ENCODE measurements around the gene GSN. TPM values are rescaled to one million over a fixed set of nuclear protein-coding genes. Genes with fewer than 3 reads are reported as not detected.
A peak's percentile ranks its signal among the peaks of the same experiment; 100 is the strongest.

The GSN gene
- total RNA-seq, 2 experiments from 2014 or later, result 2.6 to 2.9 TPM

DNA sequence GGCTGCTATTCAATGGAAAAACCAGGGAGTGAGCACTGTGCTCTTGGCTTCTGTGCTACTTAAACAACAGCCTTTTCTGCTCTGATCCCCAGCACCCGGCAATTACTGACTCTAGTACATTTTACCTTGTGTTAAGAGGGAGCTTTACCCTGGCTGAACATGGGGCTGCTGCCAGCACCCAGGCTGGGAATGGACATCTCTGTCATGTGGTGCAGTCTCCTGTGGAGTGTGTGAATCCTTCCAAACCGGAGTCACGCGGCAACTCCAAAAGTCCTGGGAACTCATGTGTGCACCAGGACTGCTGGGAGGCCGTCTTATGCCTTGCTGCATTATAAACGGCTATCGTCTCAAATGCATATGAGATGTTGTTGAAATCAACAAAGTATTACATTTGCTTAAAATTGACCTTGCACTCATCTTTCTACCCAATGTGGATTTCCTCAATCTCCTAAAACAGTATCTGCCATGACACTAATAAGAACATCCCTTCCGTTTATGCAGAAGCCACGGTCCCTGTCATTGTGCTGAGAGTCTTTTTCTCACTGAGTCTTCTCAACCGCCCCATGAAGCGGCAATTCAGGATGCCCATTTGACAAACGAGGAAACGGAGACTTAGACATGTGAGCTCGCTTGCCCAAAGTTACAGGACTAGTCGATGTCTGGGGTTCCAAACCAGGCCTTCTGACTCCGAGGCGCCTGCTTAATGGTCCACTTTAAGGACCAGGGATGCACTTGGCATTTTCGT lies 884 bp upstream of the GSN start:
- no peak for DNase-seq
- ChIA-PET POLR2A (no interaction called here), CTCF (interaction anchor here (1.5 to 3.1 kb wide), 3 partner anchors 11 to 54 kb away, joined by 7 to 27 read pairs (median 8); no protein-coding TSS in a partner anchor)
- H3K36me3 Mint-ChIP-seq, result no peaks in the 10 kb centered on the region
- peaks cover 13% of the 10 kb centered on the region for H3K4me1 Mint-ChIP-seq (ENCODE audit: low read depth)
- peak overlapping the region; percentile 57 for H3K4me3 Mint-ChIP-seq
- intact Hi-C loops (cut with micrococcal nuclease), result no loop called here
- H3K27ac Mint-ChIP-seq, result no peak overlapping the region
- H3K9me3 Mint-ChIP-seq, result no peaks in the 10 kb centered on the region
- peaks cover 14% of the 10 kb centered on the region for H3K27me3 Mint-ChIP-seq

DNA sequence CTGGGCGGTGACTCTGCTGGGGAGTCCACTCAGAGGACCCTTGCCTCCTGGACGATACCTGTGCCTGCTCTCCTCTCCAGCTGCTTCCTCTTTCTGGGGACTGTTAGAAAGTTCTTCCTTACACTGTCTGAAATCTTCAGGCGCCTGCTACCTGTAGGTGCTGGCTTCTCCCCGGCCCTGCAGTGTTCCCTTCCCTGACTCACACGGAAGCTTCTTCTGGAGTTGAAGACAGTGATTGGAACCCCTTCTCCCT lies 562 bp downstream of the GSN start:
- H3K4me3 Mint-ChIP-seq, result peak overlapping the region; percentile 58
- H3K9me3 Mint-ChIP-seq, result no peaks in the 10 kb centered on the region
- ChIA-PET CTCF (interaction anchor here (1.5 to 3.1 kb wide), 3 partner anchors 10 to 56 kb away, joined by 7 to 27 read pairs (median 8); no protein-coding TSS in a partner anchor), POLR2A (interaction anchor here (2.1 kb wide), 1 partner anchor 10 kb away, joined by 9 read pairs; no protein-coding TSS in a partner anchor)
- H3K4me1 Mint-ChIP-seq (ENCODE audit: low read depth), result peaks cover 13% of the 10 kb centered on the region
- no peaks in the 10 kb centered on the region for H3K36me3 Mint-ChIP-seq
- no peak overlapping the region for H3K27ac Mint-ChIP-seq
- no peak for DNase-seq
- intact Hi-C loops (cut with micrococcal nuclease), result no loop called here
- H3K27me3 Mint-ChIP-seq, result peaks cover 14% of the 10 kb centered on the region

DNA sequence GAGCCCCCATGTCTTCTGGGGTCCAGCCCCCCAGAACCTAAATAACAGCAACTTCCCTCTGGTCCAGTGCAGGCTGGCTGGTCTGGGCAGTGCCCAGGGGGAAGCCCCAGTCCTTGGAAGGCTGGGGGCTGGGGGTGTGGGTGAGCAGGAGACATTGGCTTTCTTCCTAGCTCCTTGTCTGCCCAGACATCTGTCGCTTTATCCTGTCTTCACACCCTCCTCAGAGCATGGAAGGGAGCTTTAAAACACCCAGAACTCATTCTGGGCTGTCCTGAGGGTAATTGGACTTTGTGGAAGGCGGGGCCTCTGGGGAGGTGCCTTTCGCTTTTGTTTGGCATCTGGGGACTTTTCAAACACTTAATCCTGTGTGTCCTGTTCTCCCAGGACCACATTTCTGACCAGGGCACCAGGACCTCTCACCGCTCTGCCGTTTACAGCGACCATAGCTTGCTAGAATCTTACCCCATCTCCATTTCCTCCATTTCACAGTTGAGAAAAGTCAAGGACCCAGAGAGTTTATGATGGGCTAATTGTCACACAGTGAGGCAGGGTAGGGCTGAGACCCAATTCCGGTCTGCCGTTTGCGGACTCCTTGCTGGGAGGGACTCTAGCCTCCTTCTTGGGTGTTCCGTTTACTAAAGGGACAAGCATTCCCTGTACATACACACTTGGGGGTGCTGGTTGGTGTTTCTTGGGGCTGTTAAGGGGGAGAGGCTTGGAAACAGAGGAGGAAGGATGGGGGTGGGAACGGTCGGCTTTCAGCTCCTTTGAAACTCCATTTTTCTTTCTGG lies 1.1 kb downstream of the GSN start:
- ChIA-PET POLR2A (interaction anchor here (2.1 kb wide), 1 partner anchor 9 kb away, joined by 9 read pairs; no protein-coding TSS in a partner anchor), CTCF (interaction anchor here (1.5 to 3.6 kb wide), 4 partner anchors 9 to 56 kb away, joined by 7 to 27 read pairs (median 10); no protein-coding TSS in a partner anchor)
- Mint-ChIP-seq H3K4me3 (peak overlapping the region; percentile 58), H3K27me3 (peaks cover 14% of the 10 kb centered on the region), H3K4me1 (ENCODE audit: low read depth) (peaks cover 13% of the 10 kb centered on the region), H3K27ac (no peak overlapping the region), H3K36me3 (no peaks in the 10 kb centered on the region), H3K9me3 (no peaks in the 10 kb centered on the region)
- DNase-seq, result no peak
- intact Hi-C loops (cut with micrococcal nuclease), result no loop called here

DNA sequence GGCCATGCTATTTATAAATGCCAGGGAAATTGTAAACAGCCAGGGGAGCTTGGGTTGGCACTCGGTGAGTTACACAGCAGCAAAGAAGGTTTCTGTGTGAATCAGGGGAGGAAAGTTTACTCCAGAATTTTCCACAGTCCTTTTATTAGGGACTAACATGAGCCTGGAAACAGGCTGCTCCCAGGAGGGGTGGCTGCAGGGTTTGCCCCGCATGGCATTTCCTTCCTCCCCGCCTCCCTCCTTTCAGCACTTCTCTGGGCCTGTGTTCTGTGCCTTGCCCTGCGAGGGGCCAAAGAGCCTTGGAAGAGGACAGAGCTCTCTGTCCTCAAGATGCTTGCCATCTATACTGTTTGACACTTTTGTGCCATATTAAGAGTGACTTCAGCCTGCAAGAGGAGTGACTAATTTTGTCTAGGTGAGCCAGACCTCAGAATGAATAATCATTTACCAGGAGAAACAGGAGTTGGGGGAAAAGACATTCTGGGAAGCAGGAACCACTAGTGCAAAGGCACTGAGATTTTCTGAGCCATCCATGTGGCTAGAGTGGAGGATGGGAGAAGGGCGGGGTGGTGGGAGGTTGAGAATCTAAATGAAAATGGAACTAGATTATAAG lies 1.8 kb downstream of the GSN start:
- H3K36me3 Mint-ChIP-seq, result no peaks in the 10 kb centered on the region
- CTCF ChIA-PET, result interaction anchor here (0.7 to 3.6 kb wide), 3 partner anchors 8 to 57 kb away, joined by 4 to 27 read pairs (median 13); no protein-coding TSS in a partner anchor
- intact Hi-C loops (cut with micrococcal nuclease), result no loop called here
- no peak overlapping the region for H3K27ac Mint-ChIP-seq
- peaks cover 14% of the 10 kb centered on the region for H3K27me3 Mint-ChIP-seq
- peaks cover 13% of the 10 kb centered on the region for H3K4me1 Mint-ChIP-seq (ENCODE audit: low read depth)
- H3K4me3 Mint-ChIP-seq, result no peak overlapping the region
- H3K9me3 Mint-ChIP-seq, result no peaks in the 10 kb centered on the region
- DNase-seq, result no peak
- POLR2A ChIA-PET, result interaction anchor here (2.1 kb wide), 1 partner anchor 9 kb away, joined by 9 read pairs; no protein-coding TSS in a partner anchor

DNA sequence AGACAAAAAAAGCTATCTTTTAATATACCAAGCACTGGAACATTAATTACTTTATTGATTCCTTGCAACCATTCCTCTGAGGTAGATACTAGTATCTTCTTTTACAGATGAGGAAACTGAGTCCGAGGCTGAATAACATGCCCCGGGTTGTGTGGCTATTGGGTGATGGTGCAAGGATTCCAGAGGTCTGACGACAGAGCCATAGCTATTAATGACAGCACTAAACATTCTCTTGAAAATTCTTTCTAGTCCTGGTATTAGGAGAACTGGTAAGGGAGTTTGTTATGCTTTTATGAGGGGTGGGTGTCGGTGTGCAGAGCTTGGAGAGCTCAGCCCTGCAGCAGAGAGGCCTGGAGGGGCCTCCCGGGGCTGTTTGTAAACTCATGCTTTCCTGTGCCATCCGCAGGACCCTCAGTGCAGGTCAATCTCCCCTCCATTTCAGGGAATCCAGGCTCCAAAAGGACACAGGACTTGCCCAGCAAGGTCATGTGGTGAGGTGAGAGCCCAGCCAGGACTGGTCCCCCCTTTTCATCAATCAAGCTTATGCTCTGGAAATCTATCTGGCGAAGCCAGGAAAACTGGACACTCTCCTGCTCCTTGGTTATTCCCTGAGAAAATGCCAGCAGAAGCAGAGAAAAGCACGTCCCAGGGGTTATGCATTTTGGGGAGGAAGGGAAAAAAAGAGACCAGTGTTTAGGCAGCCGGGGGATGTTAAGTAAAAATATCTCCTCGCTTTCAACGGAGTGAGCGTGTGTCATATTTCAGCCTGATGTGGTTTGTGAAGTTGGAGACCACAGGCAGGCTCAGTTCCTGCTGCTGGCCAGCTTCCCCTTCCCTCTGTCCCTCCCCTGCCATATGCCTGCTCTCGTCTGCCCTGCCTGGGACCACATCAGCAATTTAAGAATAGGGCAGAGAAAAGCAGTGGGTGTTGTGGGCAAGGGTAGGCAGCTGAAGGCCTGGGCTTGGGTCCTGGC lies 3.7 kb downstream of the GSN start:
- peaks cover 14% of the 10 kb centered on the region for H3K27me3 Mint-ChIP-seq
- intact Hi-C loops (cut with micrococcal nuclease), result no loop called here
- no peaks in the 10 kb centered on the region for H3K9me3 Mint-ChIP-seq
- DNase-seq, result no peak
- no peaks in the 10 kb centered on the region for H3K36me3 Mint-ChIP-seq
- H3K4me1 Mint-ChIP-seq (ENCODE audit: low read depth), result peaks cover 13% of the 10 kb centered on the region
- CTCF ChIA-PET, result interaction anchor here (1.1 to 3.6 kb wide), 2 partner anchors 48 to 59 kb away, joined by 4 to 13 read pairs; no protein-coding TSS in a partner anchor
- H3K4me3 Mint-ChIP-seq, result no peak overlapping the region
- H3K27ac Mint-ChIP-seq, result no peak overlapping the region
- POLR2A ChIA-PET, result interaction anchor here (0.8 kb wide), 1 partner anchor 10 kb away, joined by 3 read pairs; no protein-coding TSS in a partner anchor

DNA sequence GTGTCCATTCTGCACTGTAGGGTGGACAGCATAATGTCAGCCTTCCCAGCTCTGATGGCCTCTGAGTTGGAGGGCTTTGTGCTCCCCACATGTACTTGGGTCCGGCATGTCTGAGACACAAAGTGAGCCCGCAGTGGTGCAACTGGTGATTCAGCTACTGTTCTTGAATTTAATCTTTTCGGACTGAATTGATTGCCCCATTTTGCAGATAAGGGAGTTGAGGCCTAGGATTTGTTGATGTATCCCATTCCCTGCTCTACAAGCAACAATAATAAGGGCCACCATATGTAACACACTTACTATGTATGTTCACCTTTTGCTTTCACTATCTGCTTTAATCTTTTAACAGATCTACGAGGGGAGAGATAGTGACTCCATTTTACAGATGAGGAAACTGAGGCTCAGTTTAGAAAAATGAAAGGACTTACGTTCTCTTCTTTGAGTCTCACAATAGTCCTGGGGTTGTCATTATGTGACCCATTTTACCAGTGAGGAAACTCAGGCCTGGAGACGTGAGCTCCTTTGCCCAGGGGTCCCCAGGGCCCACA lies 4.5 kb downstream of the GSN start:
- POLR2A ChIA-PET, result no interaction called here
- H3K4me1 Mint-ChIP-seq (ENCODE audit: low read depth), result peaks cover 12% of the 10 kb centered on the region

DNA sequence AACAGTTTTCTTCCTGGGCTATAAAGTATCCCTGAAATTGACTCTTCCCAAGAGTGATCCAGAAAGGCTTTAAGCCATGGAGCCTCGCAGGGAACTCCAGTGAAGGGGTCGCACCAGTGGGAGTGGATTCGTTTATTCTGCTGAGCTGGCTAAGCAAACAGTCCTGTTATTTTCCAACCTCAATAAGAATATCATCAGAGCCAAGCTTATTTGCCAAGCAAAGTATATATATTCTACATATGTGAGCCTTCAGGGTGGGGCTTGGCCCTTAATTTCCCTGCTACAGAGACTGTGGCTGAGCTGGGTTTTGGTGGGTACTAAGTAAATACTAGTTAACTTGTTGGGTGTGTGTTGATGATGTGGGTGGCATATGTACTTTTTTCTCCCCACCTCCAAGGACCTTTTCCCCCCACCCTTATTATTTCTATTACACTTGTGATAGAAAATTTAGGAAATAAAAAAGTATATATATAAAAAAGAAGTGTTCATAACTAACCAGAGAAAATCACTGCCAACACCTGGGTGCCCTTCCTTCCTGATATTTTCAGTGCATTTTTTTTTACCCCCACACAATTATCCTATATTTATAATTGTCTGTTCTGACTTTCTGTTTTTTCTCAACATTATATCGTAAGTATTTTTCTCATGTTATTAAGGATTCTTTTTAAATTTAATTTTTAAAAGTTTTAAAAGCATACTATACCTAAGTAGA lies 5.3 kb downstream of the GSN start:
- intact Hi-C loops (cut with micrococcal nuclease), result no loop called here
- Mint-ChIP-seq H3K4me3 (no peak overlapping the region), H3K4me1 (ENCODE audit: low read depth) (peaks cover 9% of the 10 kb centered on the region), H3K27me3 (peaks cover 9% of the 10 kb centered on the region), H3K9me3 (no peaks in the 10 kb centered on the region), H3K36me3 (no peaks in the 10 kb centered on the region), H3K27ac (no peak overlapping the region)
- POLR2A ChIA-PET, result no interaction called here
- no peak for DNase-seq
- CTCF ChIA-PET, result interaction anchor here (0.6 kb wide), 1 partner anchor 1552 kb away, joined by 3 read pairs; no protein-coding TSS in a partner anchor

More for the DNA sequence above, 4.5 kb downstream of the GSN start:
- DNase-seq, result no peak
- no peak overlapping the region for H3K27ac Mint-ChIP-seq
- H3K9me3 Mint-ChIP-seq, result no peaks in the 10 kb centered on the region
- H3K27me3 Mint-ChIP-seq, result peaks cover 11% of the 10 kb centered on the region
- H3K36me3 Mint-ChIP-seq, result no peaks in the 10 kb centered on the region
- intact Hi-C loops (cut with micrococcal nuclease), result no loop called here
- CTCF ChIA-PET, result interaction anchor here (0.6 to 3.6 kb wide), 3 partner anchors 47 to 1553 kb away, joined by 3 to 13 read pairs (median 4); no protein-coding TSS in a partner anchor
- no peak overlapping the region for H3K4me3 Mint-ChIP-seq

DNA sequence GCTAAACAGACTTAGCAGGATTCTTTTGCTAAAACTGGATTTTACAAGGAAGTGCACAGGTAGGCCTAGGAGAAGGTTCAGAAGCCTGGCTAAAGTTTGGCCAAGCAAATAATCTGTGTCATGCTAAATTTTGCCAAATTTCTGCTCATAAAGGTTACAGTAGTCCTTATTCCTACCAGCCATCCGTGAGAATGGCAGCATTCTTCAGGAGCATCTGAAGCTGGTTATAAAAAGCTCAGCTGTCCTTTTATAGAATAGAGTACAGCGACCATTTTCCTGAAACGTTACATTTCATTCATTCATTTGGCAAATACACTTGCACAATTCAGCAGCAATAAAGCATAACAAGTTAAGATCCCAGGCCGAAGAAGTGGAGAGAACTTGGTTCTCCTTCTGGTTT lies 6.9 kb downstream of the GSN start:
- Mint-ChIP-seq H3K36me3 (no peaks in the 10 kb centered on the region), H3K27me3 (no peaks in the 10 kb centered on the region), H3K4me3 (no peak overlapping the region), H3K4me1 (ENCODE audit: low read depth) (peaks cover 3% of the 10 kb centered on the region), H3K9me3 (no peaks in the 10 kb centered on the region), H3K27ac (no peak overlapping the region)
- ChIA-PET CTCF (no interaction called here), POLR2A (no interaction called here)
- DNase-seq, result no peak
- intact Hi-C loops (cut with micrococcal nuclease), result loop anchor here (5.0 kb wide), 1 partner anchor 63 kb away; no protein-coding TSS in a partner anchor

DNA sequence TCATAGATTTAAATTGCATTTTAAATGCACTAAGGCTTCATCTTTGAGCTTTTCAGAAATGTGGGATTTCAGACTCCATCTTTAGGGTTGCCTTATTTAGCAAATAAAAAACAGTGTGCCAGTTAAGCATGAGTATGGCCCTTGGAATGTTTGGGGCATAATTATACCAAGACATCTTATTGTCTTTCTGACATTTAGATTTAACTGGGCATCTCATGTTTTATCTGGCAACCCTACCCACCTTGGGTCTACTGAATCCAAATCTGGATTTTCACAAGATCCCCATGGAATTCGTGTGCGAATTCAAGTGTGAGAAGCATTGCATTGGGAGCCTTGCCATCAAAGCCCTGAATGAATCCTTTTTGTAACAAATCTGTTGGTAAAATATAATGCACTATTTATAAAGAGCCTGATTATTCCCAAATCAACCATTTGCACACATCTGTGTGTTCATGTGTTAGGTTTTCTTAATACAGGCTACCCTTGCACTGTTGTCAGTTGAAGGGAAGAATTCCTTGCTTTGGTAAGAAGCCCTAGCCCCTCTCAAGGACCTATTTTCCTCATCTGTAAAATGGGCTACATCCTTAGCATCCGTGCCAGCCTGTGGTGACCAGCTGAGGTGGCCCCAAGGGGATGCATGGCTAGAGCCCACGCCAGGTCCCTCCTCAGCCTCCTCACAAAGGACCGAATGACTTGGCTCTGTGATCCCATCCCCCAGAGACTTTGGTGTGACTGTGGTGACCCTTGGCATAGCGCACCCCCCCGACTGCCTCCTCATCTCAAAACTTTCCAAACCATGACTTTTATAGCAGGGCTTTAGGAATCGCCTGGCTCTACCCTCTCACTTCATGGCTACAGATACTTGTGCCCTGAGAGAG lies 8.1 kb downstream of the GSN start:
- DNase-seq, result no peak
- H3K36me3 Mint-ChIP-seq, result no peaks in the 10 kb centered on the region
- peaks cover 3% of the 10 kb centered on the region for H3K4me1 Mint-ChIP-seq (ENCODE audit: low read depth)
- H3K4me3 Mint-ChIP-seq, result no peak overlapping the region
- POLR2A ChIA-PET, result no interaction called here
- H3K27me3 Mint-ChIP-seq, result no peaks in the 10 kb centered on the region
- intact Hi-C loops (cut with micrococcal nuclease), result loop anchor here (5.0 kb wide), 1 partner anchor 64 kb away; no protein-coding TSS in a partner anchor
- no peaks in the 10 kb centered on the region for H3K9me3 Mint-ChIP-seq
- no peak overlapping the region for H3K27ac Mint-ChIP-seq
- CTCF ChIA-PET, result no interaction called here

DNA sequence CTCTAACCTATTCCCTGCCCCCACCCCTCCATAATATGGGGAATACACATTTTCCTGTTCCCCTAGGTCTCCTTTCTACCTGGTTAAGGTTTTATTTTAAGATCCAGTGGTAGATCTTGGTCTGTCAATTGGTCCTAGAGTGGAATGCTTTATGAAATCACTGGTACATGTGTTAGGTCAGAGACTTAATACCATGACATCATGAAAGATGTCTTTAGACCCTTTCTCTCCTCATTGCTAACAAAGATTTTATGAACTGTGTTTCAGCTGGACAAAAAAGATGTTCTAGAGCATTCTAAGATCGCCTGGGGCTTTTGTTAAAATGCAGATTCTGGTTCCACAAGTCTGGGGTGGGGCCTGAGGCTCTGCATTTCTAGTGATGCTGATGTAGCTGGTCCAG lies 9.1 kb downstream of the GSN start:
- H3K9me3 Mint-ChIP-seq, result no peaks in the 10 kb centered on the region
- POLR2A ChIA-PET, result no interaction called here
- intact Hi-C loops (cut with micrococcal nuclease), result loop anchor here (5.0 kb wide), 1 partner anchor 65 kb away; no protein-coding TSS in a partner anchor
- no peak for DNase-seq
- CTCF ChIA-PET, result interaction anchor here (0.6 to 2.4 kb wide), 9 partner anchors 8 to 657 kb away, joined by 3 to 27 read pairs (median 10); partner anchors contain the start of gene GSN
- H3K4me1 Mint-ChIP-seq (ENCODE audit: low read depth), result peaks cover 5% of the 10 kb centered on the region
- no peaks in the 10 kb centered on the region for H3K27me3 Mint-ChIP-seq
- no peaks in the 10 kb centered on the region for H3K36me3 Mint-ChIP-seq
- no peak overlapping the region for H3K27ac Mint-ChIP-seq
- no peak overlapping the region for H3K4me3 Mint-ChIP-seq
